ENCODE data around the gene ADRA2C.

The ADRA2C gene

GRCh38 chr4:3800351-3800750 is 34.2 kb downstream of the ADRA2C start:
- Histone ChIP-seq H3K27me3 (ENCODE audit: control insufficient read depth in 5 of 5, insufficient read depth in 4 of 5, low read length in 5 of 5) (peaks cover 6 to 19% (median 8%) of the 10 kb centered on the region in 5 donors), H3K4me3 (ENCODE audit: low read depth in 1 of 5, low read length in 5 of 5) (no peak overlapping the region), H3K9me3 (ENCODE audit: control insufficient read depth in 5 of 5, low read length in 5 of 5) (peaks cover 3 to 19% (median 17%) of the 10 kb centered on the region in 5 donors), H3K27ac (ENCODE audit: low read depth, low read length) (no peak overlapping the region), H3K36me3 (ENCODE audit: control insufficient read depth in 5 of 5, insufficient read depth in 5 of 5, low read length in 5 of 5) (no peaks in the 10 kb centered on the region), H3K9ac (ENCODE audit: low read length in 5 of 5) (no peak overlapping the region), H3K4me1 (ENCODE audit: control insufficient read depth in 5 of 5, insufficient read depth in 5 of 5, low read length in 5 of 5) (no peaks in the 10 kb centered on the region)

GRCh38 chr4:3801521-3801920 is 35.3 kb downstream of the ADRA2C start:
- Histone ChIP-seq H3K4me3 (ENCODE audit: low read depth in 1 of 5, low read length in 5 of 5) (no peak overlapping the region), H3K9me3 (ENCODE audit: control insufficient read depth in 5 of 5, low read length in 5 of 5) (peaks cover 3 to 8% (median 7%) of the 10 kb centered on the region in 5 donors), H3K4me1 (ENCODE audit: control insufficient read depth in 5 of 5, insufficient read depth in 5 of 5, low read length in 5 of 5) (no peaks in the 10 kb centered on the region), H3K36me3 (ENCODE audit: control insufficient read depth in 5 of 5, insufficient read depth in 5 of 5, low read length in 5 of 5) (no peaks in the 10 kb centered on the region), H3K27me3 (ENCODE audit: control insufficient read depth in 5 of 5, insufficient read depth in 4 of 5, low read length in 5 of 5) (peaks cover 6 to 19% (median 12%) of the 10 kb centered on the region in 5 donors), H3K27ac (ENCODE audit: low read depth, low read length) (no peak overlapping the region), H3K9ac (ENCODE audit: low read length in 5 of 5) (no peak overlapping the region)

- Histone ChIP-seq H3K9me3 (ENCODE audit: control insufficient read depth in 5 of 5, low read length in 5 of 5) (peaks cover 0 to 3% (median 2%) of the 10 kb centered on the region in 5 donors), H3K27me3 (ENCODE audit: control insufficient read depth in 5 of 5, insufficient read depth in 4 of 5, low read length in 5 of 5) (peaks cover 6 to 15% (median 8%) of the 10 kb centered on the region in 5 donors), H3K27ac (ENCODE audit: low read depth, low read length) (no peak overlapping the region), H3K36me3 (ENCODE audit: control insufficient read depth in 5 of 5, insufficient read depth in 5 of 5, low read length in 5 of 5) (no peaks in the 10 kb centered on the region), H3K9ac (ENCODE audit: low read length in 5 of 5) (no peak overlapping the region), H3K4me3 (ENCODE audit: low read depth in 1 of 5, low read length in 5 of 5) (no peak overlapping the region), H3K4me1 (ENCODE audit: control insufficient read depth in 5 of 5, insufficient read depth in 5 of 5, low read length in 5 of 5) (no peaks in the 10 kb centered on the region)
Observed at GRCh38 chr4:3801931-3802550, 35.9 kb downstream of the ADRA2C start.

- Histone ChIP-seq H3K27ac (ENCODE audit: low read depth, low read length) (no peak overlapping the region), H3K9me3 (ENCODE audit: control insufficient read depth in 5 of 5, low read length in 5 of 5) (no peaks in the 10 kb centered on the region), H3K36me3 (ENCODE audit: control insufficient read depth in 5 of 5, insufficient read depth in 5 of 5, low read length in 5 of 5) (no peaks in the 10 kb centered on the region), H3K4me3 (ENCODE audit: low read depth in 1 of 5, low read length in 5 of 5) (no peak overlapping the region), H3K9ac (ENCODE audit: low read length in 5 of 5) (no peak overlapping the region), H3K27me3 (ENCODE audit: control insufficient read depth in 5 of 5, insufficient read depth in 4 of 5, low read length in 5 of 5) (peaks cover 4 to 16% (median 10%) of the 10 kb centered on the region in 5 donors), H3K4me1 (ENCODE audit: control insufficient read depth in 5 of 5, insufficient read depth in 5 of 5, low read length in 5 of 5) (no peaks in the 10 kb centered on the region)
Observed at GRCh38 chr4:3802571-3803474, 36.6 kb downstream of the ADRA2C start.

GRCh38 chr4:3803475-3803847 is 37.3 kb downstream of the ADRA2C start:
- H3K4me1 ChIP-seq (ENCODE audit: control insufficient read depth in 5 of 5, insufficient read depth in 5 of 5, low read length in 5 of 5) = no peaks in the 10 kb centered on the region
- H3K4me3 ChIP-seq (ENCODE audit: low read depth in 1 of 5, low read length in 5 of 5) = no peak overlapping the region
- H3K27ac ChIP-seq (ENCODE audit: low read depth, low read length) = no peak overlapping the region
- peaks cover 1 to 19% (median 10%) of the 10 kb centered on the region in 5 donors for H3K27me3 ChIP-seq (ENCODE audit: control insufficient read depth in 5 of 5, insufficient read depth in 4 of 5, low read length in 5 of 5)
- no peak overlapping the region for H3K9ac ChIP-seq (ENCODE audit: low read length in 5 of 5)
- no peaks in the 10 kb centered on the region for H3K36me3 ChIP-seq (ENCODE audit: control insufficient read depth in 5 of 5, insufficient read depth in 5 of 5, low read length in 5 of 5)
- H3K9me3 ChIP-seq (ENCODE audit: control insufficient read depth in 5 of 5, low read length in 5 of 5) = no peaks in the 10 kb centered on the region

GRCh38 chr4:3803946-3804345 is 37.8 kb downstream of the ADRA2C start:
- Histone ChIP-seq H3K4me3 (ENCODE audit: low read depth in 1 of 5, low read length in 5 of 5) (no peak overlapping the region), H3K36me3 (ENCODE audit: control insufficient read depth in 5 of 5, insufficient read depth in 5 of 5, low read length in 5 of 5) (no peaks in the 10 kb centered on the region), H3K9me3 (ENCODE audit: control insufficient read depth in 5 of 5, low read length in 5 of 5) (no peaks in the 10 kb centered on the region), H3K27ac (ENCODE audit: low read depth, low read length) (no peak overlapping the region), H3K9ac (ENCODE audit: low read length in 5 of 5) (no peak overlapping the region), H3K27me3 (ENCODE audit: control insufficient read depth in 5 of 5, insufficient read depth in 4 of 5, low read length in 5 of 5) (peaks cover 6 to 24% (median 12%) of the 10 kb centered on the region in 5 donors), H3K4me1 (ENCODE audit: control insufficient read depth in 5 of 5, insufficient read depth in 5 of 5, low read length in 5 of 5) (no peaks in the 10 kb centered on the region)

GRCh38 chr4:3805026-3805425 is 38.8 kb downstream of the ADRA2C start:
- H3K36me3 ChIP-seq (ENCODE audit: control insufficient read depth in 5 of 5, insufficient read depth in 5 of 5, low read length in 5 of 5) = no peaks in the 10 kb centered on the region
- H3K9ac ChIP-seq (ENCODE audit: low read length in 5 of 5) = no peak overlapping the region
- H3K9me3 ChIP-seq (ENCODE audit: control insufficient read depth in 5 of 5, low read length in 5 of 5) = no peaks in the 10 kb centered on the region
- H3K4me3 ChIP-seq (ENCODE audit: low read depth in 1 of 5, low read length in 5 of 5) = no peak overlapping the region
- H3K4me1 ChIP-seq (ENCODE audit: control insufficient read depth in 5 of 5, insufficient read depth in 5 of 5, low read length in 5 of 5) = no peaks in the 10 kb centered on the region
- no peak overlapping the region for H3K27ac ChIP-seq (ENCODE audit: low read depth, low read length)
- H3K27me3 ChIP-seq (ENCODE audit: control insufficient read depth in 5 of 5, insufficient read depth in 4 of 5, low read length in 5 of 5) = peaks cover 7 to 30% (median 22%) of the 10 kb centered on the region in 5 donors

GRCh38 chr4:3805731-3806130 is 39.5 kb downstream of the ADRA2C start:
- Histone ChIP-seq H3K9me3 (ENCODE audit: control insufficient read depth in 5 of 5, low read length in 5 of 5) (no peaks in the 10 kb centered on the region), H3K9ac (ENCODE audit: low read length in 5 of 5) (no peak overlapping the region), H3K36me3 (ENCODE audit: control insufficient read depth in 5 of 5, insufficient read depth in 5 of 5, low read length in 5 of 5) (no peaks in the 10 kb centered on the region), H3K4me3 (ENCODE audit: low read depth in 1 of 5, low read length in 5 of 5) (no peak overlapping the region), H3K27ac (ENCODE audit: low read depth, low read length) (no peak overlapping the region), H3K4me1 (ENCODE audit: control insufficient read depth in 5 of 5, insufficient read depth in 5 of 5, low read length in 5 of 5) (no peaks in the 10 kb centered on the region), H3K27me3 (ENCODE audit: control insufficient read depth in 5 of 5, insufficient read depth in 4 of 5, low read length in 5 of 5) (peaks cover 12 to 34% (median 26%) of the 10 kb centered on the region in 5 donors)

GRCh38 chr4:3807311-3807710 is 41.1 kb downstream of the ADRA2C start:
- H3K27ac ChIP-seq (ENCODE audit: low read depth, low read length) = no peak overlapping the region
- H3K4me3 ChIP-seq (ENCODE audit: low read depth in 1 of 5, low read length in 5 of 5) = no peak overlapping the region
- peaks cover 17 to 37% (median 30%) of the 10 kb centered on the region in 5 donors for H3K27me3 ChIP-seq (ENCODE audit: control insufficient read depth in 5 of 5, insufficient read depth in 4 of 5, low read length in 5 of 5)
- H3K9me3 ChIP-seq (ENCODE audit: control insufficient read depth in 5 of 5, low read length in 5 of 5) = no peaks in the 10 kb centered on the region
- H3K4me1 ChIP-seq (ENCODE audit: control insufficient read depth in 5 of 5, insufficient read depth in 5 of 5, low read length in 5 of 5) = no peaks in the 10 kb centered on the region
- H3K9ac ChIP-seq (ENCODE audit: low read length in 5 of 5) = no peak overlapping the region
- H3K36me3 ChIP-seq (ENCODE audit: control insufficient read depth in 5 of 5, insufficient read depth in 5 of 5, low read length in 5 of 5) = no peaks in the 10 kb centered on the region

- Histone ChIP-seq H3K9me3 (ENCODE audit: control insufficient read depth in 5 of 5, low read length in 5 of 5) (peaks cover 0 to 2% (median 0%) of the 10 kb centered on the region in 5 donors), H3K9ac (ENCODE audit: low read length in 5 of 5) (no peak overlapping the region), H3K27me3 (ENCODE audit: control insufficient read depth in 5 of 5, insufficient read depth in 4 of 5, low read length in 5 of 5) (peaks cover 17 to 42% (median 30%) of the 10 kb centered on the region in 5 donors), H3K4me1 (ENCODE audit: control insufficient read depth in 5 of 5, insufficient read depth in 5 of 5, low read length in 5 of 5) (no peaks in the 10 kb centered on the region), H3K4me3 (ENCODE audit: low read depth in 1 of 5, low read length in 5 of 5) (no peak overlapping the region), H3K27ac (ENCODE audit: low read depth, low read length) (no peak overlapping the region), H3K36me3 (ENCODE audit: control insufficient read depth in 5 of 5, insufficient read depth in 5 of 5, low read length in 5 of 5) (no peaks in the 10 kb centered on the region)
Observed at GRCh38 chr4:3807822-3808496, 41.8 kb downstream of the ADRA2C start.
